Gastrocnemius medialis (tissue), 4 donors: ENCODE data around the gene RNF169. TPM values are rescaled to one million over a fixed set of nuclear protein-coding genes. Genes with fewer than 3 reads are reported as not detected.

Experiments
- ATAC-seq, 2 donors: fragments of 150-250 bp; one replicate each; pipeline ENCODE4 v1.9.1; 2016
- DNase-seq, 2 donors: peaks; one replicate each; pipeline ENCODE4 v3.0.0-alpha.2; 2019
- H3K27ac ChIP-seq, 4 donors: fragments of 200-600 bp; sonication (generic); 1 replicate in 1 of 4; 2 replicates in 3 of 4; pipeline ENCODE4 v1.5.1; 2016 to 2018; ENCODE audit warnings: mild to moderate bottlenecking in 2 of 4, moderate library complexity in 1 of 4
- H3K27me3 ChIP-seq, 3 donors: fragments of 200-600 bp; sonication (generic) in 2 of 3; 1 replicate in 1 of 3; 2 replicates in 2 of 3; pipeline versions ENCODE4 v1.5.1 to v1.6.0; 2016 to 2019; ENCODE audit warnings: mild to moderate bottlenecking in 1 of 3, moderate library complexity in 1 of 3
- H3K36me3 ChIP-seq, 2 donors: fragments of 200-600 bp; sonication (generic) in 1 of 2; one replicate each; pipeline ENCODE4 v1.5.1; 2017 to 2018
- H3K4me1 ChIP-seq, 2 donors: fragments of 200-600 bp; sonication (generic) in 1 of 2; one replicate each; pipeline ENCODE4 v1.5.1; 2016 to 2017; ENCODE audit warnings: mild to moderate bottlenecking in 2 of 2
- H3K4me3 ChIP-seq, 4 donors: fragments of 200-600 bp; sonication (generic) in 3 of 4; 1 replicate in 1 of 4; 2 replicates in 3 of 4; pipeline ENCODE4 v1.5.1; 2016 to 2019; ENCODE audit warnings: mild to moderate bottlenecking in 2 of 4
- H3K9me3 ChIP-seq, 3 donors: fragments of 200-600 bp; sonication (generic) in 2 of 3; 1 replicate in 1 of 3; 2 replicates in 2 of 3; pipeline ENCODE4 v1.5.1; 2016 to 2019
- POLR2A ChIP-seq, 2 donors: fragments of 450-650 bp; IDR thresholded peaks; one replicate each; pipeline ENCODE4 v1.6.1; 2017; ENCODE audit warnings: antibody characterized with exemption in 2 of 2, mild to moderate bottlenecking in 2 of 2, moderate library complexity in 2 of 2
- in situ Hi-C, 4 donors: fragments of 200-750 bp; cut with MboI; loops; one replicate each; pipeline versions ENCODE4 v1.15.0 to v1.8.0; 2017; ENCODE audit warnings: low sequenced_read_pairs in 4 of 4
- intact Hi-C: fragments of 100-400 bp; cut with DNase I; formaldehyde crosslinking; loops from one replicate; pipeline ENCODE4 v1.15.1; 2023; ENCODE audit warnings: low total_unique reads
- total RNA-seq, 4 donors: library from RNA; depleted of rRNA; stranded (reverse); fragments of >200 nt; gene quantifications; one replicate each; pipeline versions ENCODE4 v1.1.0 to v1.2.3, GENCODE V29; 2016
- TF ChIP-seq, protein P1 (sequence below), 5 experiments: fragments of 450-650 bp in 3 of 5; fragments of 200-600 bp in 2 of 5; sonication (generic) in 2 of 5; IDR thresholded peaks in 4 of 5; conservative IDR thresholded peaks in 1 of 5; 1 replicate in 4 of 5; 2 replicates in 1 of 5; pipeline ENCODE4 v1.5.1; 2016 to 2019; ENCODE audit warnings: antibody characterized with exemption in 5 of 5, mild to moderate bottlenecking in 3 of 5, moderate library complexity in 3 of 5

The RNF169 gene
- total RNA-seq, 4 donors from 2014 or later, result 17.1 to 25.2 (median 21.0) TPM

DNA sequence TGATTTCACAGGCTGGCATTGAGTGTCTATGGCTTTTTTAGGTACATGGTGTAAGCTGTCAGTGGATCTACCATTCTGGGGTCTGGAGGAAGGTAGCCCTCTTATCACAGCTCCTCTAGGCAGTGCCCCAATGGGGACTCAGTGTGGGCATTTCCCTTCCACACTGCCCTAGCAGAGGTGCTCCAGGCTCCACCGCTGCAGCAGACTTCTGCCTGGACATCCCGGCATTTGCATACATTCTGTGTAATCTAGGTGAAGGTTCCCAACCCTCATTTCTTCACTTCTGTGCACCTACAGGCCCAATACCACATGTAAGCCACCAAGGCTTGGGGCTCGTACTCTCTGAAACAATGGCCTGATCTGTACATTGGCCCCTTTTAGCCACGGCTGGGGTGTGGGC is 78.3 kb downstream of the RNF169 start:
- H3K27me3 ChIP-seq, result no peaks in the 10 kb centered on the region
- in situ Hi-C loops, result no loop called here
- ATAC-seq, result no peak
- peaks cover 9 to 12% of the 10 kb centered on the region in 2 donors for H3K4me1 ChIP-seq
- no peak overlapping the region for H3K27ac ChIP-seq
- no peak overlapping the region for H3K4me3 ChIP-seq
- intact Hi-C loops, result no loop called here
- DNase-seq, result no peak
- H3K36me3 ChIP-seq, result peaks cover 0 to 17% of the 10 kb centered on the region in 2 donors
- H3K9me3 ChIP-seq, result no peaks in the 10 kb centered on the region
- TF ChIP-seq, protein P1, sequence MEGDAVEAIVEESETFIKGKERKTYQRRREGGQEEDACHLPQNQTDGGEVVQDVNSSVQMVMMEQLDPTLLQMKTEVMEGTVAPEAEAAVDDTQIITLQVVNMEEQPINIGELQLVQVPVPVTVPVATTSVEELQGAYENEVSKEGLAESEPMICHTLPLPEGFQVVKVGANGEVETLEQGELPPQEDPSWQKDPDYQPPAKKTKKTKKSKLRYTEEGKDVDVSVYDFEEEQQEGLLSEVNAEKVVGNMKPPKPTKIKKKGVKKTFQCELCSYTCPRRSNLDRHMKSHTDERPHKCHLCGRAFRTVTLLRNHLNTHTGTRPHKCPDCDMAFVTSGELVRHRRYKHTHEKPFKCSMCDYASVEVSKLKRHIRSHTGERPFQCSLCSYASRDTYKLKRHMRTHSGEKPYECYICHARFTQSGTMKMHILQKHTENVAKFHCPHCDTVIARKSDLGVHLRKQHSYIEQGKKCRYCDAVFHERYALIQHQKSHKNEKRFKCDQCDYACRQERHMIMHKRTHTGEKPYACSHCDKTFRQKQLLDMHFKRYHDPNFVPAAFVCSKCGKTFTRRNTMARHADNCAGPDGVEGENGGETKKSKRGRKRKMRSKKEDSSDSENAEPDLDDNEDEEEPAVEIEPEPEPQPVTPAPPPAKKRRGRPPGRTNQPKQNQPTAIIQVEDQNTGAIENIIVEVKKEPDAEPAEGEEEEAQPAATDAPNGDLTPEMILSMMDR (IDR thresholded peaks at IDR 0.05 in 4 of 5, conservative IDR thresholded peaks at IDR 0.05 in 1 of 5), result no peak
- no peak for TF ChIP-seq POLR2A (IDR thresholded peaks at IDR 0.05)

DNA sequence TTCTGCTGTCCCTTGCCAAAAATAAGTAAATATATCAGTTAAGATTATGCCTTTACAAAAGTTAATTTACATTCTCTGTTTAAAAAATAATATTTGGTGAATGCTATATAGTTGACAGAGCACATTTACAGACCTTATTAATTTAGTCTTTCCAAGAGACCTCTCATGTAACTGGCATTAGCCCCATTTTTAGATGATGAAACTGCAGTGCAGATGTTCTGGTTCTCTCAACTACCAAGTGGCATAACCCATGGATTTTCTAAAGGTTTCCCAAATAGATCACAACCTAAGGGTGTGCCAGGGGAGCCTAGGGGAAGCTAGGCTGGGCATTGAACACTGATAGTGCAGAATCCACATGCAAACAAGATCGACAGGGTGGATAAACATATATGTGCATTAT is 88.5 kb downstream of the RNF169 start:
- Histone ChIP-seq H3K27me3 (no peaks in the 10 kb centered on the region), H3K4me3 (no peak overlapping the region), H3K4me1 (no peaks in the 10 kb centered on the region), H3K9me3 (no peaks in the 10 kb centered on the region), H3K27ac (no peak overlapping the region), H3K36me3 (peaks cover 3 to 42% of the 10 kb centered on the region in 2 donors)
- ATAC-seq (no peak), DNase-seq (no peak)
- in situ Hi-C loops (no loop called here), intact Hi-C loops (no loop called here)
- no peak for TF ChIP-seq POLR2A (IDR thresholded peaks at IDR 0.05)

DNA sequence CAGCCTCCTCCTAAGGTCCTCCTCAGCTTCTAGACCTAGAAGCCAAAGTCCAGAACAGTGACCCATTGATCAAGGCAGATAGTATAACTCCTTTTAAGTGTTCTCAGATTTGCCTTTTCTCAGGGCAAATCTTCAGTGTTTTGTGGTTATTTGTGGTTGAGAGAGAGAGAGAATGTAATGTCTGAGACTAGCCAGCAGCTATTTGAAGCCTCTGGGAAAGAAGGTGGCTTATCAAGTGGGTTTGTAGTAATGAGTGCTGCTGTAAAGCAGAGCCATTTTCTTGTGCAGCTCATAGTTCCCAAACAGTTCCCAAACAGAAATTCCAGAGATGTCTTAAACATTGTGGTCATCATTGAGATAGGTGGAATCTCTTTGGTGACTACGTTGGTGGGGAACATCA is 89.5 kb downstream of the RNF169 start:
- no peak for DNase-seq
- TF ChIP-seq POLR2A (IDR thresholded peaks at IDR 0.05), result no peak
- TF ChIP-seq, protein P1 (IDR thresholded peaks at IDR 0.05 in 4 of 5, conservative IDR thresholded peaks at IDR 0.05 in 1 of 5), result no peak
- intact Hi-C loops, result no loop called here

DNA sequence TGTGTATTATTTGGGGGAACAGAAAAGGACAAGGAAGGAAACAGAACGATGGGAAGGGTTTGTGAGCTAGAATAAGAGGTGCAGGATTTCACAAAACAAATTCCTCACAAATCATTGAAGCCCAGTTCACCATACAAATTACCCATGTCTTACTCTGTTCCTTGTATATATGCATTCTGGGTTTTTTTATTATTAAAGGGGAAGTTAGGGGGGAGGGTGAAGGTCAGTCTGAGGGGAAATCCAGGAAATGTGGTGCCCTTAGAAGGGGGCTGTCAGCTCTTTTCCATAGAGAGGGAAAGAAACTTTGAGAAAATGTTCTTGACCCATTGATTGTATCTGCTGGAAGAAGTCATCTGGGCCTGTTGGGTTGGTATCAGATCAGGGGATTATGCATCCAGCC is 90.8 kb downstream of the RNF169 start:
- TF ChIP-seq, protein P1 (IDR thresholded peaks at IDR 0.05 in 4 of 5, conservative IDR thresholded peaks at IDR 0.05 in 1 of 5), result no peak
- no peak for TF ChIP-seq POLR2A (IDR thresholded peaks at IDR 0.05)
- in situ Hi-C loops (no loop called here), intact Hi-C loops (no loop called here)

More for the DNA sequence above, 89.5 kb downstream of the RNF169 start:
- ATAC-seq, result no peak
- H3K27ac ChIP-seq, result no peak overlapping the region
- in situ Hi-C loops, result no loop called here
- H3K4me1 ChIP-seq, result no peaks in the 10 kb centered on the region
- no peaks in the 10 kb centered on the region for H3K27me3 ChIP-seq
- H3K36me3 ChIP-seq, result peaks cover 3 to 51% of the 10 kb centered on the region in 2 donors
- no peak overlapping the region for H3K4me3 ChIP-seq
- H3K9me3 ChIP-seq, result no peaks in the 10 kb centered on the region

DNA sequence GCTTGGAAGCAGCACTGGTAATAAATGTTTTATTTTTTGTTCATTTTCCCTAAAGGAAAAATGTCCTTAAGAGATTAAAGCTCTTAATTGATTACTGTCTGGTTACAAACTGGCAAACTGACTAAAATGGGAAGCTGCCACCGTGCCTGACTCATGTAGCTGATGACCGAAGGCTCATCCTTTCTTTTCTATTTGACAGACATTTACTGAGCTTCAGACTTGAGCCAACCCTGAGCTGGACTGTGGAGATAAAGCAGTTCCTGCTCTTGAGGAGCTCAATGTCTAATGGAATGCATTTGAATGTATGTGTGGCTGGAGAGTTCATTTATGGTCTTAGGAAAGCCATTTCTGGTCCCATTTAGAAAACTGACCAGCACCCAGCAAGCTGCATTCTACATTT is 91.3 kb downstream of the RNF169 start:
- H3K27ac ChIP-seq, result no peak overlapping the region
- intact Hi-C loops, result no loop called here
- in situ Hi-C loops, result no loop called here
- no peak for TF ChIP-seq POLR2A (IDR thresholded peaks at IDR 0.05)
- TF ChIP-seq, protein P1 (IDR thresholded peaks at IDR 0.05 in 4 of 5, conservative IDR thresholded peaks at IDR 0.05 in 1 of 5), result no peak
- no peak overlapping the region for H3K4me3 ChIP-seq
- H3K36me3 ChIP-seq, result peaks cover 3 to 64% of the 10 kb centered on the region in 2 donors
- no peaks in the 10 kb centered on the region for H3K9me3 ChIP-seq
- no peaks in the 10 kb centered on the region for H3K4me1 ChIP-seq
- DNase-seq (no peak), ATAC-seq (no peak)
- no peaks in the 10 kb centered on the region for H3K27me3 ChIP-seq

More for the DNA sequence above, 90.8 kb downstream of the RNF169 start:
- ATAC-seq, result no peak
- Histone ChIP-seq H3K9me3 (no peaks in the 10 kb centered on the region), H3K4me3 (no peak overlapping the region), H3K27ac (no peak overlapping the region), H3K36me3 (peaks cover 3 to 63% of the 10 kb centered on the region in 2 donors), H3K4me1 (no peaks in the 10 kb centered on the region), H3K27me3 (no peaks in the 10 kb centered on the region)
- DNase-seq, result no peak
